Smooth muscle cell of the brain vasculature (primary cell): ENCODE measurements around the gene WWC1.
"Not testable (repeated sequence)": the region's sequence is repeated elsewhere in the genome, so short reads cannot be mapped to it uniquely, and the experiment has no call there.

Experiments used
- DNase-seq: peaks from one replicate; pipeline ENCODE4 v3.0.0-alpha.2; 2012; ENCODE audit warnings: low read depth, low spot score

Gene WWC1

DNA sequence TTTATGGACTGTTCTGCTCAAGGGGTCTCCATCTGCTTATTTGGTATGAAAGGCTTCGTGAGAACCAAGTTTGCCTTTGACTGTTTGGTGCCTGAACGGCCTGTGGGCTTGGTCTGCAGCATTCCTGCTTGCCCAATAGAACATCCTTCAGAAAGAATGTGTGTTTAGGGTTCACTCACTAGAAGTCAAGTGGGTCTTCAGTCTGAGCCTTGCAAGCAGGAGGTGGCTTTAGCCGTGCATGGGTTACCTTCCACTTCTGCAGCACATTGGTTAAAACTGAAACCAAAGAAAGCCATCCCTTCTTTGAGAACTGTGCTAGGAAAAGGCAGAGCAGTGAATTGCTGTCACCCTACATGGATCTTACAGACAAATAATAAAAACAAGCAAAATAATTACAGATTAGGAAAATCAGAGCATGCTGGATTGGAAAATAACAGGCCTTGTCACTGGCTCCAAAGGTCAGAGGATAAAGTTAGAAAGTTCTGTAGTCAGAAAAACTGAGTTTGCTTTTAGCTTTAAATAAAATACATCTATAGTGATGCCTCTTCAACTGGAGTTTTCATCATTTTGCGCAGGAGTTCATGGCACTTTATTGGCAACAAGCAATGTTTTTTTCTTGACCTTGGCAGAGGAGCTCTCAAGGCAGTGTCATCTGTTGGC lies 16.6 kb downstream of the WWC1 start:
- no peak for DNase-seq

DNA sequence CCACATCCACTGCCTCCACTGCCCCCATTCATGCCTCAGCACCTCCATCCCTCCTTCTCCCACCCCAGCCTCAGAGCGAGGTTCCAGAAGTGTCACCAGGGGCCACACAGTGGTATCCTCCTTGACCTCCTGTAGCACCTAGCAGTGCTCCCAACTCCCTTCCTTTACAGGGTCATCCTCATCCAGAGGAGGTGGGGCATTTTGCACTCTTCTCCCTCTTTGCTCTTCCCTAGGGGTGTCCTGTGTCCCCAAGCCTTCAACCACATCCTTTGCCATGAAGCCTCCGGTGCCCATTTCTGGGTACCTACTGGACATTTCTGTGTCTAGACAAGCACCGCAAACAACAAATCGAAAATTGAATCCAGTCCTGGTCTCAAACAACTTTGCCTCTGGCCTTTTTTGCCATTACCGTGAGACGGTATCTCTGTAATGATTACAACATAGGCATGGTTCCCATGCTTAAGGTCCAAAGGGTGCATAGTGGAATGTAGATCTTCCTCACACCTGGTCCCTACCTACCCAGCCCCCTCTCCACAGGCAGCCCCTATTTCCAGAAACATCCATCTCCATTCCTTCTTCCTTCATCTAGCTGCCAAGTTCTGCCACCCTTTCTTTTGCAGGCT lies 17.6 kb downstream of the WWC1 start:
- no peak for DNase-seq

DNA sequence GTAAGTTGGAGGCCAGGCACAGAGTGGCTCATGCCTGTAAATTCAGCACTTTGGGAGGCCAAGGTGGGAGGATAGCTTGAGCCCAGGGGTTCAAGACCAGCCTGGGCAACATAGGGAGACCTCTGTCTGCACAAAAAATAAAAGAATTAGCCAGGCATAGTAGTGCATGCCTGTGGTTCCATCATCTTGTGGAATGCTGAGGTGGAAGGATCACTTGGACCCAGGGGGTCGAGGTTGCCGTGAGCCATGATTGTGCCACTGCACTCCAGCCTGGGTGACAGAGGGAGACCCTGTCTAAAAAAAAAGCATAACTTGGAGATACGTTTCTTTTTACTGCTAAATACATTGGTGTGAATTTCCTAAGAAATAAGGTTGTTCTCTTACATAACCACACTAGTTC lies 19.1 kb downstream of the WWC1 start:
- DNase-seq, result not testable (repeated sequence)

DNA sequence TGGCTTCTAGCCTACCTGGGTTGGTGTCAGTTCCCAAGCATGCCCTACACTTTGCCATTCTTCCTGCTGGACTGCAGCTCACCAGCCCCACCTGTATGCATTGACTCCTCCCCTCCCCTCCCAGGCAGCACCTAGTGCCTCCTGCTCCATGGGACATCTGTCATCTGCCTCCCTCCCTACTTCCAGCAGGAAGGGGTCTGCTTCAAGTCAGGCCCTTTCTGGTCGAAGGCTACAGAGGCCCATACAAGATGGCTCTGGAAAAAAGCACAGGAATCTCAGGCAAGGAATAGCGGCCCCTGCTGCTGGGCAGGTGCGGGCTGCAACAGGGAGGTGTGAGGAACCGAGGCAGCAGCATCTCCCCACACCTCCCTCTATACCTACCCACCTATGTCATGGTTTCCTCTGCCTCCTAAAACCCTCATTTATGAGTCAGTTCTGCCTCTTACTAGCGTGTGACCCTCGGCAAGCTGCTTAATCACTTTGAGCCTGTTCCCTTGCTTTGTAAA lies 19.7 kb downstream of the WWC1 start:
- no peak for DNase-seq

DNA sequence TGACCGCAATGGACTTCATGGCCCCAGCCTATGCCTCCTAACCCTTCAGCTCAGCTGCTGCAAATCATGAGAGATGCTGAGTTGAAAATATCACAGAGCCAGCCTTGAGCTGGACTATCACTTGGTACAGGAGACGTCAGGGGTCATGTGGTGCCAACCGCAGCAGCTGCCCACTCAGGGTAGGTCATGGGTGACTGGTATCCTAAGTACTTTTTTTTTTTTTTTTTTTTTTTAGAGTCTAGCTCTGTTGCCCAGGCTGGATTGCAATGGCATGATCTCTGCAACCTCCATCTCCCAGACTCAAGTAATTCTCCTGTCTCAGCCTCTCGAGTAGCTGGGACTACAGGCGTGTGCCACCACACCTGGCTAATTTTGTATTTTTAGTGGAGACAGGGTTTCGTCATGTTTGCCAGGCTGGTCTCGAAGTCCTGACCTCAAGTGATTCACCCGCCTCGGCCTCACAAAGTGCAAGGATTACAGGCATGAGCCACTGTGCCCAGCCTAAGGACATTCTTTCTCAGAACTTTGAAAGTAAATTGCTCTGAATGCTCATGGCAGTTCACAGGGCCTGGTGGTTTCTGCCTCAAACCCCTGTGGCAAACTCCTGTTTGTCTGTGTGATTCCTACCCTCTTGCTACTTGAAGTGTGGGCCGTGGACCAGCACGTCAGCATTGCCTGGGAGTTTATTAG lies 21.3 kb downstream of the WWC1 start:
- no peak for DNase-seq

DNA sequence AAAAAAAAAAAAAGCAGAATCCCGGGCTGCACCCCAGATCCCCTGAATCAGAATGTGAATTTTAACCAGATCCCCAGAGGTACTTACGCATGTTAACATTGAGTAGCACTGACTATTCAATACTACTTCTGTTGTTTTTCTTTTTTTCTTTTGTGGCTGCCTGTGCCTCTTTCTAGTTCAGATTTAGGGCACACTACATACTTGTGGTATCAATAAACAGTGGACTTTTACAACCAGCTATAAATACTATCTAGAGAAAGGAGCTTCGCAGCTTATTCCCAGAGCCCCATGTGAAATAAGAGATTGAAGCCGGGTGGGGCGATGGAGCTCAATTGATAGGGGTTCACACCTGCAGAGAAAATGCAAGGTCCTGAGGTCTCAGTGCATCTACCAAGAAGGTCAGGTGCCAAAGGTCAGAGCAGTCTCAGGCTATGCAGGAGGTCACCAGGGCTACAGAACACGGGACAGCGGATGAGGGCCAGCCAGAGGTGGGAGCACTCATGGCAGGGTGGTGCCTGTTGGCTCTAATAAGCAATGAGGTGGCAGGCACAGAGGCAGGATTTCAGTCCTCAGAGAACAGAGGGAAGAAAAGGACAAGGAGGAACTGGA lies 22.3 kb downstream of the WWC1 start:
- DNase-seq, result no peak

DNA sequence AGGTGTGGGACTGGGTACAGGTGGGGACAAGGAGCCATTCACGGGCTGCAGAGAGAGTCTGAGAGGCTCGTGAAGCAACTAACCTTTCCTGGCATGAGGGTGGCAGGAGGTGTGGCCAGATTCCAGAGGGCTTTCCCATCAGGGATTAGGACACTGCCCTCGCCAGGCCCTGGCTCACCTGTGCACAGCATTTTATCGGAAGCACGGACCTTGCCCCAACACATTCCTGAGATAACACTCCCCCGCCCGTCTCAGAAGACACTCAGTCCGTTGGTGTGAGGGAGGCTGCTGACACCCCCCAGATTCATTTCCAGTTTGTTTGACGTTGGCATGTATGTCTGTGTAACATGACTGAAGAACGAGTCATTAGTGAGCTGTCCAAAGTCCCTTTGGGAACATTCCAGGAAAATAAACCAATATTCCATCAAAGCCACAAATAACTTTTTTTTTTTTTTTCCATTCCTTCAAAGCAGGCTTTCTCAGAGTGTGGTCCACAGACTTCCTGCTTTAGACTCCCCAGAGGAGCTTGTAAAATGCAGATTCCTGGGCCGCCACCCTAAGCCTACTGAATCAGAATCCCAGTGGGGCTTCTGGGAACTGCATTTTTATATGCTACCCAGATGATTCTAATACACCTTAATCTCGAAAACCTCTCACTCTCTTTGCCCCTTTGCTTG lies 23.4 kb downstream of the WWC1 start:
- DNase-seq, result no peak

DNA sequence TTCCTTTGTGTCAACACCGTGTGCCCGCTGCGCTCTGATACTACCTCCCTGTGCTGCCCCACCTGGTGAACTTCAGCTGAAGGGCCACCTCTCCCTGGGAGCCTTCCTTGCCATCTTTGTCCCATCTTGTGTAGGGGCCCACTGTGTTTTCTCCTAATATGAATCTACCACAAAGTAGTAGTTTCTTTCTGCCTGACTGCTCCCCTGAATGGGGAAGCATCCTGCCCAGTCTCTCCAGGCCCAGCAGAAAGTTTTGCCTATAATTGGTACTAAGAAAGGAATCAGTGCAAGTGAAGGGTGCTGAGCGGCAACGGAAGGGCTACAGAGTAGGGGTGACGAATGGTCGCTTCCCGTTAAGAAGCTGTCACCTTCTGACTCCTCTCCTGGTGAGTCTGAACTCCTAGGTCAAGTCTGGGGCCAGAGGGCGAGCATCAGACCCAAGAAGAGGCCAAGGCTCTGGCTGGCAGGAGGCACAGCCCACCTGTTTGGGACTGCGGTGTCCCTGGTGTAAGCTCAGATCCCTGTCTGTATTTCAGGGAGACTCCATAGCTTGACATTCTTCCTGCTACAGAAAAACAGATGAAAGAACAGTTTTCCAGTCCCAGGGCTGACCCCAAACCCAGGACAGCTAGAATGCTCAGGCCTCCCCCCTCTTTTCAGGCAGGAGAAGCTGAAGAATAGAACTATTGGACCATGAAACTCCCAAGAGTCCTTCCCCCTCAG lies 24.1 kb downstream of the WWC1 start:
- DNase-seq, result no peak

DNA sequence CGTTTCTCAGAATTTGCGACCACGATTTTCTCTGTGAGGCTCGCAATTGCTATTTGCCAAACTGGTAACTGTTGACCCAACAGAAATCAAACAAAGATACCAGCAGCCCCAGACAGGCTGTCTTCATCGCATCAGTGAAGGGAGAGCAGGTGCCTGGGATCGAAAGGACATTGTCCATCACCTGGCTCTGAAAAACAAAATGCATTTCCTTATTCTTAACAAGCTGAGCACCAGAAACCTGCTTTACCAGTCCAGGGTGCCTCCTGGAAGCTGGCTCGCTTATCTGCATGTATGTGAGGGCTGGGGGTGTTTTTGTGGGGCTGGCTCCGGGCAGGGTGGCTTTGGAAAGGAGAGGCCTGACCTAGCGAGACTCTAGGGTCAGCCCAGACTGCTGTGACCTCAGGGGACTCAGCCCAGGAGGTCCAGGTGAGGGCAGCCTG lies 24.7 kb downstream of the WWC1 start:
- DNase-seq, result no peak

DNA sequence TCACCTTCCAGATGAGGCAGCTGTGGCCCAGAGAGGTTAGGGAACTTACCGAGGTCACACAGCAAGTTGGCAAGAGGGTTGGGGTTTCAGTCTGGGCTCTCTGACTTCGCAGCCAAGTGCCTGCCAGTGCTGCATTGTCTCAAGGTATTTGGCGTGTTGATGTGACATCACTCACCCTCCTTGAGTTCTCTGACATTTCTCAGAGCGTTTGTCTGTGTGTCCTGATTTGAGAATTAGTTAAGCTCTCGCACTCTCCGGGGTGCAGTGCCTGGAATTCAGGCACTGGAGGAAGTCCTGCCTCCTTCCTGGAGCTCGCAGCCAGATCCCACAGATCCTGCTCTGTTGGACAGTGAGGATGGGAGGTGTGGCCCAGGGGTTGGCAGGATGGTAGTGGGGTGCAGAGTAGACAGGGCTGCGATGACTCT lies 25.7 kb downstream of the WWC1 start:
- DNase-seq, result no peak

DNA sequence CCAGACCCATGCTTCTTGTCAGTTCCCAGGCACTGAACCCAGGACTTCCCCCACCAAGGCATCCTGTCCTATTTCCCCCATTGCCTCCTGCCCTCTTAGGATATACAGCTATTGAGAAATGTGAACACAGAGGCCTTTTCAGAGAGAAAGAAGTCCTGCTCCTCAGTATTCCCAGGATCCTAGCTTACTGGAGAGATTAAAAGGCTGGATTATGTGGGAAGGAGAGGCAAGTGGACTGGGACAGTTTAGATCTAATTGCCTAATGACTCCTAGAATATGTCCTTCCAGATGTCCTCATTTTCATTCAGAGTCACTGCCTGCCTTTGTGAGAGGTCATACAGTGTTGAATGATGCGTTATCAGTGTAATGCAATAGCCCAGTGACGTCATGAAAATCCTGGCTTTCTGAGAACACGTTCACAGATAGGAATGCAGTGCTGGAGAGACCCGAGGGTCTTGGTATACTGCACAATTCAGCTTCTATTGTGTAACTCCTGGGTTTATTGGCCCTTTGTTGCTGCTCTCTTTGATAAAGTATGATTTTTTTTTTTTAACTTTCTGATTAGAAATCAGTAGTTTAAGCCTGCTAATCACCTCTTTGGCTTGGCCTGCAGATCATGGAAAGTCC lies 26.2 kb downstream of the WWC1 start:
- no peak for DNase-seq

DNA sequence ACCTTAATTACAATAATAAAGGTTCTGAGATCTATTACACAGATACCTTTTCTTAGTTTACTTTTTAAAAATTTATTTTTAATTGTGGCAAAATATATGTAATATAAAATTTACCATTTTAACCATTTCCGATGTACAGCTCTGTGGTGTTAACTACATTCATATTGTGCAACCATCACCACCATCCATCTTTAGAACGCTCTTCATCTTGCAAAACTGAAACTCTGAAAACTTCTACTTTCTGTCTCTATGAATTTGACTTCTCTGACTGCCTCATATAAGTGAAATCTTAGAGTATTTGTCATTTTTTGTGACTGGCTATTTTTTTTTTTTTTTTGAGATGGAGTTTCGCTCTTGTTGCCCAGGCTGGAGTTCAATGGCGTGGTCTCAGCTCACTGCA lies 26.8 kb downstream of the WWC1 start:
- DNase-seq, result no peak

DNA sequence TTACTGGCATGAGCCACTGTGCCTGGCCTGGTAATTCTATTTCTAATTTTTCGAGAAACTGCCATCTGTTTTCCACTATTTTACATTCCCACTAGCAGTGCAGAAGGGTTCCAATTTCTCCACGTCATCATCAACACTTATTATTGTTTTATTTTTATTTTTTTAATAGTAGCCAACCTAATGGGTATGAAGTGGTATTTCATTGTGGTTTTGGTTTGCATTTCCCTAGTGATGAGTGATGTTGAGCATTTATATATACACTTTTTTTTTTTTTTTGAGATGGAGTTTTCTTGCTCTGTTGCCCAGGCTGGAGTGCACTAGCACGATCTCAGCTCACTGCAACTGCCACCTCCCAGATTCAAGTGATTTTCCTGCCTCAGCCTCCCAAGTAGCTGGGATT lies 28.3 kb downstream of the WWC1 start:
- no peak for DNase-seq

DNA sequence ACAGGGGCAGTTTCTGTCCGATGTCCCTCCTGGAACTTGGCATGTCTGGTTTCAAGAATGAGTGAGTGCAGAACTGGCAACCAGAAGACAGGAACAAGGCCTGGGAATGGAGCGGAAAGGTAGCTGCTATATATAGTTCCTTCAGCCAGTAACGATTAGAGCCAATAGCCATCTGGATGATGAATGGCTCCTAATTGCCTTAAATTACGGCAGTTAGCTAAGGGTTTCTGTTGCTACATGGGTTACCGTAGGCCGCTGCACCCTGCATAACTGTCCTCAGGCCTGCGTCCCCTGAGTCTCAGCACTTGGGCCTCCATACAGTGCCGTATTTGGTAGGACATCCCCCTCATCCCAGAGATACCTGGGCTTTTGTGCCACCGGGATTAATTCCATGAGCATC lies 29.4 kb downstream of the WWC1 start:
- DNase-seq, result no peak

DNA sequence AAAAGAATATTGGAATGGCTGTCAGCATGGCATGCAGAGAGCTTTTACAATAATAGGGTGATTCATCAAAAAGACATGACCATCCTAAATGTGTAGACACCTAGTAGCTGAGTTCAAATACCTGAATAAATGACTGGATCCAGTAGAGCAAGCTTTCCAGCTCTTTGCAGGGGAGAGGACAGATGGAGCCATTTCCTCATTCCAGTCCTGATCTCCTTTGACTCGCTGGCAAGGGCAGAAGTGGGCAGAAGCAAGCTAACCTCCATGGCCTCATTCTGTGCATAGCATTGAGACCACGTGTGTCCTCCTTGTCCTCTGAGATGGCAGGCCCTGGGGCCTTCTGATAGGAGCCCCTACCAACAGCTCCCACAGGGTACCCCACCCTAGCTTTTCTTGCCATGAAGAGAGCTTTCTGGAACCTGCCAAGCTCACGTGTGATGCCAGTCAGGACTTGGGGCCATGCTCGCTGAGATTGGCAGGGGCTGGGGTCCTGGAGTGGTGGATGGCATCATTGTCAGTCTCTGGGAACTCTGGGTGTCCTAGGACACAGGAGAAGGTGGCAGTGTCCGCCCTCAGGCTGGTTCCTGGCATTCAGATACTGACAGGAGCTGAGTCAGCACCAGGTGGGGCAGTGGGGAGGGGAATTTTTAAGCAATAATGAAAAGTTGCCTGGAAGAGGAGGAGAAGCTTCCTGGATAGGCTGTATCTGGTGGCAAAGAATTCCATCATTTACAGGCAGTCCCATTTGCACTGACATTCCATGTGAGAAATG lies 33.6 kb downstream of the WWC1 start:
- no peak for DNase-seq

DNA sequence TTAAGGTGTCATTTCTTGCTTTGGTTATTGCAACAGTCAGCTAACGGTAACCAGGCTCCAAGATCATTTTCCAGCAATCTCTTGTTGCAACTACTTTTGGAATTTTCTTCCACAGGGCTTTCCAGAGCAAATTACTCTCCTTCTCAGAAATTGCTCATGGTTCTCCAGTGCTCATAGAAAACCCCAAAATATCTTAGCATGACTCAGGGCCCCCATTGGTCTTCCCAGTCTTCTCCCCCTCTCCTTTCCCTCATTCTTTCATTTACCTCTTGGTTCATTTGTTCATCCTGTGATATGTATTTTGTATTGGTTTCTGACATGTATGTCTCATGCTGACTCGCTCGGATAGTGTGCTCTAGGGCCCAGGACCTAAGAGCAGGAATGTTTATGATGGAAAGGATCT lies 35.6 kb downstream of the WWC1 start:
- DNase-seq, result no peak

DNA sequence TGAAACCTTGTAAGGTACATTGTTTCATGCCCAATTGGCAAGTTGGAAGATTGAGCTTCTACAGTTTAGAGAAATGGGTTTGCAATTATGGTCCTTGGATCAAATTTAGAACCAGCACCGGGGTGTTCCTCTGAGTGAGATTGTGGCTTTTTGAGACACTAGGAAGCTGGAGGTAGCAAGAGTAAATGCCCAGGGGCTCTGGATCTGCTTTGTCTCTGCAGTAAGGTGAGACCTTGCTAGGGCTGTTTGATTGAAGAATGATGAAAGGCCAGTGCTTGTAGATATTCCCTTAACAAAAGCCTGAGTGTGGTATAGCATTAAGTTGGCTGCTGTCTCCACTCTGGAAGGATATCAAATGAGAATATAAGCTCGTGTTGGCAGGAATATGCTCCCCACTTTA lies 36.0 kb downstream of the WWC1 start:
- no peak for DNase-seq

DNA sequence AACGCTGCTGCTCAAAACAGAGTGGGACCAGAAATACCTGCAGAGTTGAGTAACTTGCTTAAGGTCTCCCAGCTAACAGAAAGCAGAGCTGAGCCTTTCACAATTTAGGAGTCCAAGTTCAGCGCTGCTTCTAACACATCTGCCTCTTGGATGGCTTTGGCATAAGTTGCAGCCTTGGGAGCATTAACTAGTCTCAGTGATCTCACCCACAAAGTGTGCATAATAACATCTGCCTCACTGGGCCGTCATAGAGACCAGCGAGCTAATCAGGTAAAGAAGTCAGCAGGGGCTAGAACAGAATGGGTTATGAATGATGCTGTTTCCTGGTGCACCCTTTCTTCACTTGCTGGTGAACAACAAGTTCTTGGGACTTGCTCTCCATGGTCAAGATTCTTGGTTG lies 36.5 kb downstream of the WWC1 start:
- no peak for DNase-seq

DNA sequence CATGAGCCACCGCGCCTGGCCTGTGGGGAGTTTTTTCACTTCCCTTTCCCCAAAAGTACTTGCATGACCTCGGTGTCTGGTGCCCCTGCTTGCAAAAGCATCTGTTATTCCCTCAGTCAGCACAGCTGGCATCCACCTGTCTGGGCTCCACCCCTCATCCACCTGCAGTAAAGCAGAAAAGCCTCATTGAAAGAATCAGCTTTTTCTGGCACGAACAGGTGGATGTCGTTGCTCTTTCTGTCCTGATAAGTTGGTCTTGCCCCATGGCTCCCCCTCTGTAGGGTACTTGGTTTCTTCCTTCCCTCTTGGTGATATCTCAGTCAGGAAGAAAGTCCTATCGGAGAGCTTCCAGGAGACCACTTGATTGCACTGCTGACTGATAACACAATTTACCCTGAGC lies 37.4 kb downstream of the WWC1 start:
- DNase-seq, result no peak

DNA sequence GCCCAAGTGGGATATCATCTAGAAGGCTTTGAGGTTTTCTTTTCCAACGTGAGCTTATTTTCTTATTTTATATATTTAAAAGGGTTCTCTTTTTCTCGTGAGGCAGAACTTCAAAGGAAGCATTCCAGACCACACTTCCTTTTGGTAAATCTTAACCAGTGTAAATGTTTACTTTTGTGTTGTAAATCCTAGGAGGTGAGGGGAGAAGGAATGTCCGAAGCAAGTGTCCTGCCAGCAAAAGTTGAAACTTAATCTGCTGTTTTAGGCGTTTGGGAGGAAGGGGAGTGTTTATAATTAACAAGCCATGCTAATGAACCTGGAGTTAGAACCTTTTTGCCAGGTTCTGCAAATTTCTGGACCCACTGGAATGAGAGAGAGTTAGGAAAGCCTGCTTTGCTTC lies 37.9 kb downstream of the WWC1 start:
- DNase-seq, result no peak
